PC-9 (cell line): ENCODE data around the gene IQSEC3.

Experiments
- EZH2 ChIP-seq: fragments of 200-600 bp; sonication (generic); IDR thresholded peaks from 2 replicates; pipeline ENCODE4 v1.8.0; 2017; ENCODE audit warnings: antibody characterized with exemption, low read depth
- TF ChIP-seq, protein P1 (sequence below): fragments of 200-600 bp; sonication (generic); conservative IDR thresholded peaks from 2 replicates; pipeline ENCODE4 v1.6.1; 2017; ENCODE audit warnings: mixed run types, antibody characterized with exemption, mild to moderate bottlenecking, moderate library complexity

DNA sequence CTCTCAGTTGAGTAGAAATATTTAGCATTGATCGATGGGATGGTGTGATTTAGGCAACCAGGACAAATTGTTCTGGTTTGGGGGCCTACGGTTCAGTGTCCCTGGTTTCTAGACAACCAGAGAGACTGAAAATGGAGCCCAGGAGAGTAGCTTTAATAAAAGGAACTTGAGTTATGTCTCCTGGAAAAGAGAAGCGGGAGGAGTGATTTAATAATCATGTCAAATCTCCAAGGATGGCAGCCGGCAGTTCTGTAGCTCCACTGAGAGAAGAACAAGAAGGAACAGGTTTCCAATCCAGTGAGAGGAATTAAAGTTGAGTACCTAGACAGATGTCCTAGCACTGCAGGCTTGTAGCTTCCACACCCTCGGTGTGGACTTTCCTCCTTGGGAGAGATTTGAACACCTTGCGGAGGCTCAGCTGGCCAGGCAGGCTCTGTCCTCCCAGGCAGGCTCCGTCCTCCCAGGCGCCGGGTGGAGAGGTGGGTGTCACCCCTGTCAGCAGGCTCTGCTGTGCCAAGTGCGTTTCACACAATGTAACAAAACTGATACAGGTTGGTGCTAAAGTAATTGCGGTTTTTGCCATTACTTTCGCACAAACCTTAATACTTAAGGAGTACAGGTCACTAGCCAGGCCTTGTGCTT, 101.5 kb downstream of the IQSEC3 start:
- TF ChIP-seq, protein P1, sequence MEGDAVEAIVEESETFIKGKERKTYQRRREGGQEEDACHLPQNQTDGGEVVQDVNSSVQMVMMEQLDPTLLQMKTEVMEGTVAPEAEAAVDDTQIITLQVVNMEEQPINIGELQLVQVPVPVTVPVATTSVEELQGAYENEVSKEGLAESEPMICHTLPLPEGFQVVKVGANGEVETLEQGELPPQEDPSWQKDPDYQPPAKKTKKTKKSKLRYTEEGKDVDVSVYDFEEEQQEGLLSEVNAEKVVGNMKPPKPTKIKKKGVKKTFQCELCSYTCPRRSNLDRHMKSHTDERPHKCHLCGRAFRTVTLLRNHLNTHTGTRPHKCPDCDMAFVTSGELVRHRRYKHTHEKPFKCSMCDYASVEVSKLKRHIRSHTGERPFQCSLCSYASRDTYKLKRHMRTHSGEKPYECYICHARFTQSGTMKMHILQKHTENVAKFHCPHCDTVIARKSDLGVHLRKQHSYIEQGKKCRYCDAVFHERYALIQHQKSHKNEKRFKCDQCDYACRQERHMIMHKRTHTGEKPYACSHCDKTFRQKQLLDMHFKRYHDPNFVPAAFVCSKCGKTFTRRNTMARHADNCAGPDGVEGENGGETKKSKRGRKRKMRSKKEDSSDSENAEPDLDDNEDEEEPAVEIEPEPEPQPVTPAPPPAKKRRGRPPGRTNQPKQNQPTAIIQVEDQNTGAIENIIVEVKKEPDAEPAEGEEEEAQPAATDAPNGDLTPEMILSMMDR, result no peak
- no peak for TF ChIP-seq EZH2
